ENCODE measurements around the gene EPM2A.

GRCh38 chr6:145745861-145746260, 10.5 kb upstream of the EPM2A start:
- TF ChIP-seq CHD1 (IDR thresholded peaks at IDR 0.05; ENCODE audit: low read depth, low read length) (no peak), RAD21 (IDR thresholded peaks at IDR 0.05; ENCODE audit: low read length) (no peak), CEBPB (IDR thresholded peaks at IDR 0.05; ENCODE audit: low read depth, low read length) (no peak)
- TF ChIP-seq, protein P1, sequence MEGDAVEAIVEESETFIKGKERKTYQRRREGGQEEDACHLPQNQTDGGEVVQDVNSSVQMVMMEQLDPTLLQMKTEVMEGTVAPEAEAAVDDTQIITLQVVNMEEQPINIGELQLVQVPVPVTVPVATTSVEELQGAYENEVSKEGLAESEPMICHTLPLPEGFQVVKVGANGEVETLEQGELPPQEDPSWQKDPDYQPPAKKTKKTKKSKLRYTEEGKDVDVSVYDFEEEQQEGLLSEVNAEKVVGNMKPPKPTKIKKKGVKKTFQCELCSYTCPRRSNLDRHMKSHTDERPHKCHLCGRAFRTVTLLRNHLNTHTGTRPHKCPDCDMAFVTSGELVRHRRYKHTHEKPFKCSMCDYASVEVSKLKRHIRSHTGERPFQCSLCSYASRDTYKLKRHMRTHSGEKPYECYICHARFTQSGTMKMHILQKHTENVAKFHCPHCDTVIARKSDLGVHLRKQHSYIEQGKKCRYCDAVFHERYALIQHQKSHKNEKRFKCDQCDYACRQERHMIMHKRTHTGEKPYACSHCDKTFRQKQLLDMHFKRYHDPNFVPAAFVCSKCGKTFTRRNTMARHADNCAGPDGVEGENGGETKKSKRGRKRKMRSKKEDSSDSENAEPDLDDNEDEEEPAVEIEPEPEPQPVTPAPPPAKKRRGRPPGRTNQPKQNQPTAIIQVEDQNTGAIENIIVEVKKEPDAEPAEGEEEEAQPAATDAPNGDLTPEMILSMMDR (conservative IDR thresholded peaks at IDR 0.05; ENCODE audit: low read depth, low read length): no peak
